CD4-positive, CD25-positive, alpha-beta regulatory T cell (primary cell): ENCODE results near the gene MTG2. TPM values are rescaled to one million over a fixed set of nuclear protein-coding genes. Genes with fewer than 3 reads are reported as not detected.
"Not testable (repeated sequence)": the region's sequence is repeated elsewhere in the genome, so short reads cannot be mapped to it uniquely, and the experiment has no call there.

Experiments used
- ATAC-seq, 2 donors: fragments of 150-1000 bp; cut with Tn5 transposase; one replicate each; pipeline ENCODE4 v1.10.0; 2021; ENCODE audit warnings: low read depth in 2 of 2, moderate number of reproducible peaks in 2 of 2, moderate library complexity in 1 of 2
- DNase-seq, 3 donors: peaks; one replicate each; pipeline versions ENCODE4 v3.0.0 to v3.0.0-alpha.2; 2012 to 2022; ENCODE audit warnings: mixed read lengths in 1 of 3
- H3K27ac ChIP-seq: one replicate; pipeline ENCODE4 v1.7.0; 2013; ENCODE audit warnings: mild to moderate bottlenecking, low read length; ENCODE audit not compliant: insufficient read depth, poor library complexity, severe bottlenecking
- H3K27me3 ChIP-seq: one replicate; pipeline ENCODE4 v1.7.0; 2013; ENCODE audit warnings: low read length; ENCODE audit not compliant: control insufficient read depth, insufficient read depth
- H3K36me3 ChIP-seq: one replicate; pipeline ENCODE4 v1.7.0; 2013; ENCODE audit warnings: mild to moderate bottlenecking, low read length, moderate library complexity; ENCODE audit not compliant: control insufficient read depth, insufficient read depth
- H3K4me1 ChIP-seq: 2 replicates; pipeline ENCODE4 v1.7.0; 2013; ENCODE audit warnings: mild to moderate bottlenecking, low read length; ENCODE audit not compliant: insufficient read depth, control insufficient read depth, poor library complexity, severe bottlenecking
- H3K4me3 ChIP-seq: one replicate; pipeline ENCODE4 v1.7.0; 2013; ENCODE audit warnings: low read depth, mild to moderate bottlenecking, low read length, moderate library complexity
- H3K9me3 ChIP-seq, 2 experiments: 1 replicate in 1 of 2; 2 replicates in 1 of 2; pipeline ENCODE4 v1.7.0; 2013; ENCODE audit warnings: low read length in 2 of 2, mild to moderate bottlenecking in 1 of 2, moderate library complexity in 1 of 2; ENCODE audit not compliant: control insufficient read depth in 2 of 2
- H3K27ac Mint-ChIP-seq, 3 donors: one replicate each; pipeline ENCODE4 v1.8.0; 2020 to 2022; ENCODE audit warnings: mild to moderate bottlenecking in 3 of 3, mixed read lengths in 3 of 3, moderate library complexity in 2 of 3
- H3K27me3 Mint-ChIP-seq: one replicate; pipeline ENCODE4 v1.8.0; 2022; ENCODE audit warnings: mild to moderate bottlenecking, mixed read lengths
- H3K36me3 Mint-ChIP-seq: one replicate; pipeline ENCODE4 v1.8.0; 2020; ENCODE audit warnings: mixed read lengths
- H3K4me1 Mint-ChIP-seq, 4 donors: one replicate each; pipeline ENCODE4 v1.8.0; 2020 to 2022; ENCODE audit warnings: mixed read lengths in 4 of 4, mild to moderate bottlenecking in 1 of 4
- H3K4me3 Mint-ChIP-seq, 4 donors: one replicate each; pipeline ENCODE4 v1.8.0; 2020 to 2022; ENCODE audit warnings: mild to moderate bottlenecking in 4 of 4, mixed read lengths in 4 of 4, moderate library complexity in 3 of 4
- H3K9me3 Mint-ChIP-seq, 7 donors: one replicate each; pipeline ENCODE4 v1.8.0; 2020 to 2022; ENCODE audit warnings: mixed read lengths in 7 of 7, mild to moderate bottlenecking in 3 of 7, moderate library complexity in 2 of 7
- polyA plus RNA-seq, 4 donors: library from polyadenylated mRNA; unstranded; fragments of 300-500 nt; fragmentation: Illumina TruSeq; gene quantifications; one replicate each; pipeline ENCODE4 v1.2.3, GENCODE V29; 2021
- total RNA-seq: library from RNA; stranded (reverse); gene quantifications from one replicate; pipeline ENCODE4 v1.2.3, GENCODE V29; 2022

The MTG2 gene
- total and polyA plus RNA-seq, 5 donors from 2014 or later = 17.5 to 23.6 (median 18.9) TPM

DNA sequence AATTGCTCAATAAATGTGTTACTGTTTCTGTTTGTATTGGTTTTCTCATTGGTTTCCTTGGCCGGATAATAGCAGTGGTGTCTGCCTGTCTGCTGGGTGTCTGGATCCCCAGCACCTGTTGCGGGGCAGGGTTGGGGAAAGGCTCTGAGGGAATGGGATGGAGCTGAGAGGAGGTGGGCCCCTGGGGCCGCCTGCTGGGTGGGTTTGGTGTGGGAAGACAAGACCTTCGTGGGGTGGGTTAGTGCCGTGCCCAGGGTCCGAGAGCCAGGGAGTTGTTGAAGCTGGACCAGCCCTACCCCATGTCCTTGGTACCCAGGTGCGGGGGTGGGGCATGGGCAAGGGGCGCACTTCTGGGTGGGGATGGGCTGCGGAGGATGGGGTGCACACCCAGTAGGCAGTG is 35.3 kb upstream of the MTG2 start:
- peak overlapping the region in 1 of 4 donors; percentile 52 for H3K4me3 Mint-ChIP-seq
- peaks cover 3% of the 10 kb centered on the region for H3K36me3 Mint-ChIP-seq
- Histone ChIP-seq H3K27me3 (no peaks in the 10 kb centered on the region), H3K4me3 (no peak overlapping the region), H3K27ac (no peak overlapping the region), H3K9me3 (no peaks in the 10 kb centered on the region), H3K4me1 (peaks cover 13% of the 10 kb centered on the region), H3K36me3 (no peaks in the 10 kb centered on the region)
- H3K27ac Mint-ChIP-seq = no peak overlapping the region
- DNase-seq (no peak), ATAC-seq (no peak)
- H3K9me3 Mint-ChIP-seq = no peaks in the 10 kb centered on the region
- H3K27me3 Mint-ChIP-seq = no peaks in the 10 kb centered on the region
- H3K4me1 Mint-ChIP-seq = peaks cover 0 to 41% (median 19%) of the 10 kb centered on the region in 4 donors

DNA sequence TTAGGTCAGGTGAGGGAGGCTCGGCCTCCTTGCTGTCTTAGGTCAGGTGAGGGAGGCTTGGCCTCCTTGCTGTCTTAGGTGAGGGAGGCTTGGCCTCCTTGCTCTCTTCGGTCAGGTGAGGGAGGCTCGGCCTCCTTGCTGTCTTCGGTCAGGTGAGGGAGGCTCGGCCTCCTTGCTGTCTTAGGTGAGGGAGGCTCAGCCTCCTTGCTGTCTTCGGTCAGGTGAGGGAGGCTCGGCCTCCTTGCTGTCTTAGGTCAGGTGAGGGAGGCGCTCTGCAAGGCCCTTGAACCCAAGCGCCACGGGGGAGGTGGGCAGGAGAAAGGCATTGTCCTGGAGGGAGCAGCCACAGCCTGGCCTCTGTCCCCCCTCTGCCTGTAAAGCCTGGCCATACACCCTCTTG is 34.4 kb upstream of the MTG2 start:
- not testable (repeated sequence) for H3K36me3 ChIP-seq, H3K27ac ChIP-seq, ATAC-seq, H3K9me3 Mint-ChIP-seq, H3K4me3 Mint-ChIP-seq, H3K27me3 Mint-ChIP-seq, H3K9me3 ChIP-seq, H3K27me3 ChIP-seq, H3K4me3 ChIP-seq, DNase-seq, H3K27ac Mint-ChIP-seq, H3K36me3 Mint-ChIP-seq
- H3K4me1 Mint-ChIP-seq = peaks cover 0 to 42% (median 19%) of the 10 kb centered on the region in 4 donors
- peaks cover 12% of the 10 kb centered on the region for H3K4me1 ChIP-seq

GRCh38 chr20:62148908-62149314 is 33.9 kb upstream of the MTG2 start:
- H3K27ac ChIP-seq = no peak overlapping the region
- no peaks in the 10 kb centered on the region for H3K27me3 ChIP-seq
- H3K36me3 ChIP-seq = peaks cover 3% of the 10 kb centered on the region
- Mint-ChIP-seq H3K27ac (no peak overlapping the region), H3K4me3 (no peak overlapping the region), H3K4me1 (peaks cover 0 to 43% (median 22%) of the 10 kb centered on the region in 4 donors), H3K9me3 (peaks cover 0 to 2% (median 1%) of the 10 kb centered on the region in 7 donors), H3K36me3 (peaks cover 14% of the 10 kb centered on the region), H3K27me3 (no peaks in the 10 kb centered on the region)
- DNase-seq (no peak), ATAC-seq (no peak)
- H3K9me3 ChIP-seq = no peaks in the 10 kb centered on the region
- H3K4me3 ChIP-seq = no peak overlapping the region
- H3K4me1 ChIP-seq = peaks cover 12% of the 10 kb centered on the region

DNA sequence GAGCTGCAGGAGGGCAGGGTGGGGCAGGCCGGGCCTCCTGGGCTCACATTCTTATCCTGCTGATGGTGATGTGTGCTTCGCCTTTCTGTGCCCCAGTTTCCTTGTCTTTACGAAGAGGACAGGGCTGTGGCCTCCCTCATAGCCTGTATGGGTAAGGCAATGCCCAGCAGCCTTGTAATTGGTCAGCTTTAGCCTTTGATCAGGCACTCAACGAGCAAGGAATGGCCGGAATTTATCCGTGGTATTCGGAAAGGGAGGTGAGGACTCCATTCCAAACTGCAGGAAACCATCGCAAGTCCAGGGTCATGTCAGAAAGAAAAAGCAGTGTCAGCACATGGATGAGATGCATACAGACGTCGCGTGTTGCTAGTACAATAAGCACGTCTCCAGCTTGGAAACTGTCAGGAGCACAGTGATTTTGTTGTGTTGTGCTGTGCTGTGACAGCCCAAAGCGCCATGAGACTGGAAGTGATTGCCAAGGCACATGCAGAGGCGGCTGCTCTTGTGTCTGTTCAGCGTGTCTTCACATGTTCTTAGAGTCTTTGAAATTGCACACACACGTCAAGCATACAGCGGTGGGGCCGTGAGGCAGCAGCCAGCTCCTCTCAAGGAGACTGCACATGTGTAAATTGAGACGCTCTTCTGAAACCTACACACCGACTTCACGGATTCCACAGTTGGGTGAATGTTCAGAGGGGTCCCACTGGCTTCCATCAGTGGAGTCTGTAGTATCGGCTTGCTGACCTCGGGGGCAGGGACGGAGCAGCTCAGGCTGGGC is 33.1 kb upstream of the MTG2 start:
- DNase-seq (no peak), ATAC-seq (no peak)
- no peaks in the 10 kb centered on the region for H3K9me3 ChIP-seq
- H3K4me1 Mint-ChIP-seq = peaks cover 0 to 43% (median 21%) of the 10 kb centered on the region in 4 donors
- peak overlapping the region in 1 of 4 donors; percentile 44 for H3K4me3 Mint-ChIP-seq
- H3K36me3 ChIP-seq = peaks cover 7% of the 10 kb centered on the region
- H3K27me3 Mint-ChIP-seq = no peaks in the 10 kb centered on the region
- H3K27me3 ChIP-seq = no peaks in the 10 kb centered on the region
- peaks cover 0 to 2% (median 1%) of the 10 kb centered on the region in 7 donors for H3K9me3 Mint-ChIP-seq
- no peak overlapping the region for H3K4me3 ChIP-seq
- no peak overlapping the region for H3K27ac ChIP-seq
- H3K4me1 ChIP-seq = peaks cover 8% of the 10 kb centered on the region
- peaks cover 21% of the 10 kb centered on the region for H3K36me3 Mint-ChIP-seq
- no peak overlapping the region for H3K27ac Mint-ChIP-seq

GRCh38 chr20:62150310-62150575 is 32.6 kb upstream of the MTG2 start:
- Histone ChIP-seq H3K27me3 (no peaks in the 10 kb centered on the region), H3K27ac (no peak overlapping the region), H3K4me1 (peaks cover 3% of the 10 kb centered on the region), H3K4me3 (no peak overlapping the region), H3K9me3 (no peaks in the 10 kb centered on the region), H3K36me3 (peaks cover 9% of the 10 kb centered on the region)
- H3K4me1 Mint-ChIP-seq = peaks cover 0 to 39% (median 18%) of the 10 kb centered on the region in 4 donors
- no peak overlapping the region for H3K27ac Mint-ChIP-seq
- H3K9me3 Mint-ChIP-seq = peaks cover 0 to 2% (median 1%) of the 10 kb centered on the region in 7 donors
- DNase-seq (no peak), ATAC-seq (no peak)
- no peak overlapping the region for H3K4me3 Mint-ChIP-seq
- peaks cover 24% of the 10 kb centered on the region for H3K36me3 Mint-ChIP-seq
- H3K27me3 Mint-ChIP-seq = no peaks in the 10 kb centered on the region

GRCh38 chr20:62151225-62151624 is 31.6 kb upstream of the MTG2 start:
- Mint-ChIP-seq H3K36me3 (peaks cover 32% of the 10 kb centered on the region), H3K27me3 (no peaks in the 10 kb centered on the region), H3K9me3 (peaks cover 0 to 2% (median 1%) of the 10 kb centered on the region in 7 donors), H3K4me1 (peaks cover 0 to 36% (median 14%) of the 10 kb centered on the region in 4 donors), H3K4me3 (no peak overlapping the region), H3K27ac (no peak overlapping the region)
- Histone ChIP-seq H3K27me3 (no peaks in the 10 kb centered on the region), H3K4me3 (no peak overlapping the region), H3K36me3 (peaks cover 9% of the 10 kb centered on the region), H3K4me1 (no peaks in the 10 kb centered on the region), H3K9me3 (no peaks in the 10 kb centered on the region), H3K27ac (no peak overlapping the region)
- no peak for DNase-seq
- no peak for ATAC-seq

DNA sequence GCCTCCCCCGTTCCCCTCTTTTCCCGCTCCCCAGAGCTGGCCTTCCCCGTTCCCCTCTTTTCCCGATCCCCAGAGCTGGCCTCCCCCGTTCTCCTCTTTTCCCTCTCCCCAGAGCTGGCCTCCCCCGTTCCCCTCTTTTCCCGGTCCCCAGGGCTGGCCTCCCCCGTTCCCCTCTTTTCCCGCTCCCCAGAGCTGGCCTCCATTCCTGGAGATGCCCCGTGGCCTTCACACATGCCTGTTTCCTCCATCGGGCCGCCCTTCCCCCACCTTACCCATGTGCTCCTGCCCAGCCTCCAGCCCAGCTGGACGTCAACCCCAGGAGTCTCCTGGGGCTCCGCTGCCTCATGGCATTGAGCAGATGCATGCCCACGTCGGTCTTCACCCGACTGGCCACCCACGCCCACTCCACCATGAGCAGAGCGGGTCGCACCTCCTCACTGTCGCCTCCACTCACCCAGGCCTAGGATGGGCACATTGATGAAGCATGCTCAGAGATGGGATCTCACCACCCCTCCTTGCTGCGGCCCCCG is 30.9 kb upstream of the MTG2 start:
- no peaks in the 10 kb centered on the region for H3K27me3 ChIP-seq
- H3K9me3 Mint-ChIP-seq = peaks cover 0 to 2% (median 1%) of the 10 kb centered on the region in 7 donors
- ATAC-seq (no peak), DNase-seq (no peak)
- no peak overlapping the region for H3K4me3 Mint-ChIP-seq
- H3K4me1 Mint-ChIP-seq = peaks cover 0 to 35% (median 13%) of the 10 kb centered on the region in 4 donors
- H3K27ac ChIP-seq = no peak overlapping the region
- peaks cover 9% of the 10 kb centered on the region for H3K36me3 ChIP-seq
- H3K9me3 ChIP-seq = no peaks in the 10 kb centered on the region
- H3K27ac Mint-ChIP-seq = no peak overlapping the region
- H3K36me3 Mint-ChIP-seq = peaks cover 32% of the 10 kb centered on the region
- H3K4me1 ChIP-seq = peaks cover 4% of the 10 kb centered on the region
- no peak overlapping the region for H3K4me3 ChIP-seq
- no peaks in the 10 kb centered on the region for H3K27me3 Mint-ChIP-seq
